ENCODE measurements around the gene CNTNAP2.

Gene CNTNAP2

DNA sequence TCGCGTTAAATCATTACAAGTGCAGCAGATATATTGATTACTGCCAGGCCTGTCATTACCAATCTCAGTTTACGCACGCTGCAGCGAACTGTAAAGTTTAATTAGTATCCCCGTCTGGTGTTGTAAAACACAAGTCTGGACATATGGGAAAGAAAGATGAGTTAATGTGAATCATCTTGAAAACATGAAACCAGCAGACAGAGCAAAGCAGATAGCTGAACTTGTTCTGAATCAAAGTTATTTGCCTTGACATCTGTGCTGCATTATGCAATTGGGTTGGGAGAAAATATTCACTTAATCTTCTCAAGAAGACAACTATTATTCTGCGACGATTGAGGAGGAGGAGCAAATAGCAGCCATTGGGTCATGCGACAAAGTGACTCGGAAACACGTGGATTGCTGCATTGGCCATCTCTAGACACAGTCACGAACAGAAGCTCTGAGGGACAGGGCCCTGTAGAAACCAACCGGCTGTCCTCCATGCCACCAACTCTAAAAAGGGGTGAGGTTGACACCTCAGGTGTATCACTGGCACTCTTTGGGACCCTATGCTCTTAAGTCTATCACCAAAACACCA lies 2317.7 kb downstream of the CNTNAP2 start:
- no peak overlapping the region for H3K27ac ChIP-seq (ENCODE audit: low read depth, low read length, severe bottlenecking)
- no peaks in the 10 kb centered on the region for H3K4me1 ChIP-seq (ENCODE audit: control insufficient read depth, insufficient read depth, low read length, poor library complexity, severe bottlenecking)
- 91 to 96% methylated on average over 13 of the region's 13 CpGs for WGBS, 2 experiments (ENCODE audit: insufficient coverage in 2 of 2)
- no peak overlapping the region for H3K4me3 ChIP-seq (ENCODE audit: extremely low read depth, insufficient read depth, low read length, poor library complexity, severe bottlenecking)
- H3K36me3 ChIP-seq (ENCODE audit: control insufficient read depth, insufficient read depth, low read length), result no peaks in the 10 kb centered on the region
- H3K9me3 ChIP-seq (ENCODE audit: control insufficient read depth, low read length), result no peaks in the 10 kb centered on the region

- Histone ChIP-seq H3K27ac (ENCODE audit: low read depth, low read length, severe bottlenecking) (no peak overlapping the region), H3K4me1 (ENCODE audit: control insufficient read depth, insufficient read depth, low read length, poor library complexity, severe bottlenecking) (no peaks in the 10 kb centered on the region), H3K36me3 (ENCODE audit: control insufficient read depth, insufficient read depth, low read length) (no peaks in the 10 kb centered on the region), H3K4me3 (ENCODE audit: extremely low read depth, insufficient read depth, low read length, poor library complexity, severe bottlenecking) (no peak overlapping the region), H3K9me3 (ENCODE audit: control insufficient read depth, low read length) (no peaks in the 10 kb centered on the region)
- WGBS, 2 experiments (ENCODE audit: insufficient coverage in 2 of 2), result 71 to 78% methylated on average over 1 of the region's 2 CpGs
These were observed 2318.3 kb downstream of the CNTNAP2 start for GRCh38 chr7:148434887-148435286.

- Histone ChIP-seq H3K9me3 (ENCODE audit: control insufficient read depth, low read length) (no peaks in the 10 kb centered on the region), H3K36me3 (ENCODE audit: control insufficient read depth, insufficient read depth, low read length) (no peaks in the 10 kb centered on the region), H3K27ac (ENCODE audit: low read depth, low read length, severe bottlenecking) (no peak overlapping the region), H3K4me3 (ENCODE audit: extremely low read depth, insufficient read depth, low read length, poor library complexity, severe bottlenecking) (no peak overlapping the region), H3K4me1 (ENCODE audit: control insufficient read depth, insufficient read depth, low read length, poor library complexity, severe bottlenecking) (no peaks in the 10 kb centered on the region)
- WGBS, 2 experiments (ENCODE audit: insufficient coverage in 2 of 2), result 50 to 96% methylated on average over 3 to 6 of the region's 6 CpGs
These were observed 2319.1 kb downstream of the CNTNAP2 start for GRCh38 chr7:148435715-148436114.

DNA sequence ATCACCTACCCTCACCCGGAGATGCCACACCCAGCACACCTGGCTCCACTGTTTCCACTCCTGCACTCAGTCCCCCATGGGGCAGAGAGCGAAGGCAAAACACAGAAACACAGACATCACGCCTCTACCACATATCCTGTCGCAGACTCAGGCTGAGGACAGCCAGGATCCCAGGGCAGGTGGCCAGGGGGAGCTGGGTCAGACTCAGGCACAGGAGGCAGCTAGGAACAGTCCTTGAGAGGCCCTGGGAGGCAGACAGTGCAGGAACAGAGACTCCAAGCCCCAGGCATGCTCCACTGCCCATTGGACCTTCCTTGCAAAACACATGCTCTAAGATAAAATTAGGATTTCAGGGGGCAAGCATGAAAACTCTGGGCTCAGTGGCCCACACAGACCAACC lies 2319.5 kb downstream of the CNTNAP2 start:
- no peaks in the 10 kb centered on the region for H3K4me1 ChIP-seq (ENCODE audit: control insufficient read depth, insufficient read depth, low read length, poor library complexity, severe bottlenecking)
- 86 to 92% methylated on average over 4 of the region's 4 CpGs for WGBS, 2 experiments (ENCODE audit: insufficient coverage in 2 of 2)
- no peak overlapping the region for H3K4me3 ChIP-seq (ENCODE audit: extremely low read depth, insufficient read depth, low read length, poor library complexity, severe bottlenecking)
- H3K27ac ChIP-seq (ENCODE audit: low read depth, low read length, severe bottlenecking), result no peak overlapping the region
- H3K36me3 ChIP-seq (ENCODE audit: control insufficient read depth, insufficient read depth, low read length), result no peaks in the 10 kb centered on the region
- no peaks in the 10 kb centered on the region for H3K9me3 ChIP-seq (ENCODE audit: control insufficient read depth, low read length)

DNA sequence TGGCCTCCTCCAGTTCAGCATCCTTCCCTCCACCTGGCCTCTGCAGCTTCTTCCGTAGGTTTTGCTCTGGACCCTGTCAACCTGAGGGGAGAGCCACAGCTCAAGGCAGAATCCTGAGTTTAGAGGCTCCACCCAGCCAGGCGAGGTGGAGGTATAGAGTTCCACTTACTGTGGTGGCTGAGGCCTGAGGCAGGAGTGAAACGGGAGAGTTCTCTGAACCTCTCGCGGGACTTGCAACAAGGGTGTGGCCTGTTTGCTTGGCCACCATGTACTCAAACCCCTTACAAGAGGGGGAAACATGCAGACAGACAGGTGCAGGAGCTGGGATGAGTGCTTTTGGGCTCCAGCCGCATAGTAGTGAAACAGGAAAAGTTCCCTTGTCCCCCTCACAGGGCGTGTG lies 2320.0 kb downstream of the CNTNAP2 start:
- Histone ChIP-seq H3K4me1 (ENCODE audit: control insufficient read depth, insufficient read depth, low read length, poor library complexity, severe bottlenecking) (no peaks in the 10 kb centered on the region), H3K27ac (ENCODE audit: low read depth, low read length, severe bottlenecking) (no peak overlapping the region)
- 89 to 90% methylated on average over 5 to 6 of the region's 7 CpGs for WGBS, 2 experiments (ENCODE audit: insufficient coverage in 2 of 2)

GRCh38 chr7:148437043-148437442 lies 2320.4 kb downstream of the CNTNAP2 start:
- Histone ChIP-seq H3K36me3 (ENCODE audit: control insufficient read depth, insufficient read depth, low read length) (no peaks in the 10 kb centered on the region), H3K4me3 (ENCODE audit: extremely low read depth, insufficient read depth, low read length, poor library complexity, severe bottlenecking) (no peak overlapping the region), H3K4me1 (ENCODE audit: control insufficient read depth, insufficient read depth, low read length, poor library complexity, severe bottlenecking) (no peaks in the 10 kb centered on the region), H3K9me3 (ENCODE audit: control insufficient read depth, low read length) (no peaks in the 10 kb centered on the region), H3K27ac (ENCODE audit: low read depth, low read length, severe bottlenecking) (no peak overlapping the region)
- 83 to 100% methylated on average over 1 of the region's 4 CpGs for WGBS, 2 experiments (ENCODE audit: insufficient coverage in 2 of 2)

More for the DNA sequence above, 2320.0 kb downstream of the CNTNAP2 start:
- Histone ChIP-seq H3K4me3 (ENCODE audit: extremely low read depth, insufficient read depth, low read length, poor library complexity, severe bottlenecking) (no peak overlapping the region), H3K9me3 (ENCODE audit: control insufficient read depth, low read length) (no peaks in the 10 kb centered on the region), H3K36me3 (ENCODE audit: control insufficient read depth, insufficient read depth, low read length) (no peaks in the 10 kb centered on the region)

DNA sequence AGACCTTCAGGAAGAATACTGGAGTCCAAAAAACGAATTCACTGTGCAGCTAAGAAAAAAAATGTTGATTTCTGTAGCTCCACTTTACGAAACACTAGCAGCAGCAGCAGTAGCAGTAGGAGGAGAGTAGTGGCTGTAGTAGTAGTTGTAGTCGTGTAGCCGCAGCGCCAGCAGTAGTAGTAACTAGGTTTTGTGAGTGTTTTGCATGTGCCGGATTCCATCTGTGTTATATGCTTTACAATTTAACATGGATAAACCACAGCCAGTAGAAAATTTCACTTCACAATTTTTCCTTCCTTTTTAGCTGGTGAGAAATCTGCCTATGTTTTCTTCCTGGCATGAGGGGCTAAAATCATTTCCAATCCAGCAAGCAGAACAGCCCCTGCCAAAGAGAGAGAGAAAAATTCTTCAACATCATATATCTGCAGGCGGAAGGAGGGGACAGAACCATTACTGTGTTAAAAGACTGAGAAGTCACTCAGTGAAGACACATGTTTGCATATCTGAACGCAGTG lies 2325.6 kb downstream of the CNTNAP2 start:
- H3K4me3 ChIP-seq (ENCODE audit: extremely low read depth, insufficient read depth, low read length, poor library complexity, severe bottlenecking), result no peak overlapping the region

DNA sequence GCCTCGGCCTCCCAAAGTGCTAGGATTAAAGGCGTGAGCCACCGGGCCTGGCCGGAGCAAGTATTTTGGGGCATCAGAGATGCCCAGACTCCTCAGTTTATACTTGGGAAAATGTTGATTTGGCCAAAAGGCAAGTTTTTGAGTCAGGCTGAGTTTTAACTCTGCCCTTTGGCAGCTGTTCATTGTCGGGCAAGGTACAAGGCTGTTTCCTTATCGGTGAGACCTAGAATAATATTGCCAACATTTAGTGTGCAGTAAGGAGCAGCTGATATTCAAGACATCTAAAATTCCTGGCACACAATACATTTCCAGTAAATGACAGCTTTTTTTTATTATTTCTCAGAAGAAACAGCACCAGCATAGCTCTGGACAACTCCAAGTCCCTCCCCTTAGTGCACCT lies 2326.3 kb downstream of the CNTNAP2 start:
- Histone ChIP-seq H3K4me1 (ENCODE audit: control insufficient read depth, insufficient read depth, low read length, poor library complexity, severe bottlenecking) (no peaks in the 10 kb centered on the region), H3K4me3 (ENCODE audit: extremely low read depth, insufficient read depth, low read length, poor library complexity, severe bottlenecking) (no peak overlapping the region), H3K27ac (ENCODE audit: low read depth, low read length, severe bottlenecking) (no peak overlapping the region), H3K9me3 (ENCODE audit: control insufficient read depth, low read length) (peaks cover 16% of the 10 kb centered on the region), H3K36me3 (ENCODE audit: control insufficient read depth, insufficient read depth, low read length) (no peaks in the 10 kb centered on the region)
- WGBS, 2 experiments (ENCODE audit: insufficient coverage in 2 of 2), result 94 to 95% methylated on average over 4 to 5 of the region's 6 CpGs

More for the DNA sequence above, 2325.6 kb downstream of the CNTNAP2 start:
- Histone ChIP-seq H3K27ac (ENCODE audit: low read depth, low read length, severe bottlenecking) (no peak overlapping the region), H3K9me3 (ENCODE audit: control insufficient read depth, low read length) (peaks cover 16% of the 10 kb centered on the region), H3K4me1 (ENCODE audit: control insufficient read depth, insufficient read depth, low read length, poor library complexity, severe bottlenecking) (no peaks in the 10 kb centered on the region), H3K36me3 (ENCODE audit: control insufficient read depth, insufficient read depth, low read length) (no peaks in the 10 kb centered on the region)
- WGBS, 2 experiments (ENCODE audit: insufficient coverage in 2 of 2), result 89 to 90% methylated on average over 5 to 6 of the region's 8 CpGs

GRCh38 chr7:148445260-148446044 lies 2328.9 kb downstream of the CNTNAP2 start:
- Histone ChIP-seq H3K4me1 (ENCODE audit: control insufficient read depth, insufficient read depth, low read length, poor library complexity, severe bottlenecking) (no peaks in the 10 kb centered on the region), H3K9me3 (ENCODE audit: control insufficient read depth, low read length) (peaks cover 16% of the 10 kb centered on the region), H3K36me3 (ENCODE audit: control insufficient read depth, insufficient read depth, low read length) (no peaks in the 10 kb centered on the region), H3K4me3 (ENCODE audit: extremely low read depth, insufficient read depth, low read length, poor library complexity, severe bottlenecking) (no peak overlapping the region), H3K27ac (ENCODE audit: low read depth, low read length, severe bottlenecking) (no peak overlapping the region)
- 92 to 94% methylated on average over 37 to 42 of the region's 42 CpGs for WGBS, 2 experiments (ENCODE audit: insufficient coverage in 2 of 2)

- H3K9me3 ChIP-seq (ENCODE audit: control insufficient read depth, low read length), result peaks cover 16% of the 10 kb centered on the region
- no peaks in the 10 kb centered on the region for H3K36me3 ChIP-seq (ENCODE audit: control insufficient read depth, insufficient read depth, low read length)
- H3K4me1 ChIP-seq (ENCODE audit: control insufficient read depth, insufficient read depth, low read length, poor library complexity, severe bottlenecking), result no peaks in the 10 kb centered on the region
- 80 to 86% methylated on average over 2 to 3 of the region's 4 CpGs for WGBS, 2 experiments (ENCODE audit: insufficient coverage in 2 of 2)
- no peak overlapping the region for H3K27ac ChIP-seq (ENCODE audit: low read depth, low read length, severe bottlenecking)
- H3K4me3 ChIP-seq (ENCODE audit: extremely low read depth, insufficient read depth, low read length, poor library complexity, severe bottlenecking), result no peak overlapping the region
These were observed 2330.7 kb downstream of the CNTNAP2 start for GRCh38 chr7:148447221-148447849.
